HG02623 (cell line): ENCODE results near the gene CCDC13.

Experiments
- ATAC-seq: cut with Tn5 transposase; IDR thresholded peaks from one replicate; pipeline ENCODE4 v1.9.1; 2021; ENCODE audit warnings: moderate library complexity; ENCODE audit not compliant: unreplicated experiment

CCDC13 gene

DNA sequence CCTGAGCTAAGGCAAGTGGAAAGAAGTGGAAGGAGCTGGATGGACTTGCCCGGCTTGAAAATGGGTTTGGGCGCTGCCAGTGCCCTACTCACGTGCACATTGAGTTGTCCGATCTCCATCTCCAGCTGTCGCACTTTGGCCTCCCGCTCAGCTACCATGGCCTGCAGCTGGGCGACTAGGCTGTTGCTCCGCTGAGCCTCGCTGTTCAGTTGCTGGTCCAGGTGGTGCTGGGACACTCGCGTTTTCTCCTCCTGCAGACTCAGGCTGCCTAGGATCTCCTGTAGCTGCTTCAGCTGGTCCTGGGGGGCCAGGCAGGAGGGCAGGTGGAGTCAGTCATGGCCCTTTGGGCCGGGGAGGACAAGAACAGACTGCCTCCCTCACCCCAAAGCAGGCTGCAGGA, 37.4 kb downstream of the CCDC13 start:
- no peak for ATAC-seq

DNA sequence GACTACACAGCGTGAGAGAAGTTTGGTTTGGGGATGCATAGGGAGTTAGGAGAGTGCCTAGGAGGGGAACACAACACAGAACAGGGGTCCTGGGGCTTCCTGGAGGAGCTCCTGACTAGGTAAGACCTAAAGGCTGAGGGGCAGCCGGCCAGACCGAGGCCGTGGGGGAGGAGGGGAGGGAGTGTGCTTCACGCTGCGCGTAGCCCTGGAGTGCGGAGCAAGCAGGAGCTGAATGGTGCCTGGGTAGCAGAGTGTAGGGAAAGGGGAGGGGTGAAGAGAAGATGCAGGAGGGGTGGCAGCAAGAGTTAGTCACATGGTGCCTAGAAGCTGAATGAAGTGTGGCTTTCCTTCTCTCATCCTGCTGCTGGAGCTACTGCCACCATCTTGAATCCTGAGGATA, 38.0 kb downstream of the CCDC13 start:
- no peak for ATAC-seq

DNA sequence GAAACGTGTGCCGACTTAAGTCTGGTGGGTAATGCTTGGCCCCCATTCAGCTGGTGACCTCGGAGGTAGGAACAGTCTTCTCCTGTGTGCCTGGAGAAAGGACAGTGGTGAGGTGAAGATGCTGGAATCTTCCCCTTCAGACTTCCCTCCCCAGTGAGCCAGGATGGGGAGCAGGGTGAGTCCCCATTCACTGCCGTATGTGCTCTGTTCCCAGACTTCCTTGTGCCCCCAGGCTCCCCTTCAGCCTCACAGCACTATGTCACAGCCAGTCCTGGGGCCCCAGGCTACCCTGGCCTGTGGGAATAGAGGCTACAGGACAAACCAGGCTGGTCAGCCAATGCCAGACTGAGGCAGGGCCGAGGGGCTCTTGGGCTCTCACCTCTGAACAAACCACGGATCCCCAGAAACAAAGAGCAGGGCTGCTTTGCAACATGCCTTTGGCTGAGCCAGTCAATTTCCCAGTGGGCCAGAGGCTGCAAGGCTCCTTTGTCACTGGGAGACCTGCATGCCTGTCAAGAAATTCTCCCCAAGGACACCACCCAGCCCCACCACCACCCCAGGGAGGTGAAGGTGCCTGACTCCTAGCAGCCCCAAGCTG, 38.7 kb downstream of the CCDC13 start:
- no peak for ATAC-seq

DNA sequence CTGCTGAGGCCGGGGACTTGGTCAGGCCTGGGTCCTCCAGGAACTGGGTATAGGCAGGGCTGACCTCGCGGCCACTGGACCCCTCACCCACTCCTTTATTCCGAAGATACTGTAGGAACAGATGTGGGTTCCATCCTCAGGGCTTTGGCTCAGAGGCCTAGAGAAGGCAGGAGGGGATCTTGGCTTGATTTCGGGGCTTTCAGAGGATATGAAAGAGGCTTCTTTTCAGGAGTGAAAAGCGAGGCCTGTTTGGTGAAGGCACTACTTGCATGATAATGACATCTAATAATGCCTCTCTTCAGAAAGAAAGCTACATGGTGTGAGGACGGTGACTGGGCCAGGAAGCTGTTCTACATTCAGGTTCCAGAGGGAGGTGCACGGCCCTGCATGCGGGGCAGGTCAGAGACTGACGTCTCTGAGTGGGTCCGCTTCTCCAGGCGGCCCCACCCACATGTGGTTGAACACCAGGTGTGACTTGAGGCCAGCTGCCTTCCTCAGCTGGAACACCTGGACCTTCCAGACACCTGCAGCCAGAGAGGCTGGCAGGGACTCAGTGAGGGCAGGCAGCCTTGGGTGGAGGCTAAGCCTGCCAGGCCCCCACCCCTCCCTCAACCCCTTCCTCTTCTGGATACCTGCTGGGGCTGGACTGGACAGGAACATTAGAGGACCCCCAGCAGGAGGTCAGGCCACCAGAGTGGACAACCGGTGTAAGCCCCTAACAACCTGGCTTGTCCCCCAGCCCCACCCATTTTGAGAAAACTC, 39.4 kb downstream of the CCDC13 start:
- no peak for ATAC-seq

DNA sequence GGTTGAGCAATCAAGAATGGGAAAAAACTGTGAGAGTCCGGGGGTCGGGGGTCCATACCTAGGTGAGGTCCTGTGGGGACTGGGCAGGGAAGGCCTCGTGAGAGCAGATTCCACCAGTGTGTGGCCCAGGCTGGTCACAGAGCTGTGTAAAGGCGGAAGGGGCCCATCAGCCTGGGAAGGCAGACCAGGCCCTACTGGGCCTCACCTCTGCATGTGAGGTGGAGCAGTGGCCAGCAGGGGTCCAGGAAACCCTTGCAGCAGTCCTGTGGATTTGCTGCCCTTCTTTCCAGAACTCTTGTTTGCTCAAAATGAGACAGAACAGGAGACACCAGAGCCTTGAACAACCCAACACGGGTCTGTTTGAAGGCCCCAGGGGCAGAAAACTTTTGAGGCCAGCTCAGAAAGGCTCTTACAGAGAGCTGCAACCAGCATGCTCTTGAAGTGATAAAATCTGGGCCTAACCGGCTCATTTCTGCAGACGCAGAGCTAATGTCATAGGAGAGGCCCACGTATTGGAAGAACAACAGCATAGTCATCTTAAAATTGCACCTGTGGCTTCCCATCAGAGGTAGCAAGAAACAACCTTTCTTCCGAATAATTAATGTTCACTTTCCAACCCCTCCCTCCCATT, 40.1 kb downstream of the CCDC13 start:
- ATAC-seq, result no peak

DNA sequence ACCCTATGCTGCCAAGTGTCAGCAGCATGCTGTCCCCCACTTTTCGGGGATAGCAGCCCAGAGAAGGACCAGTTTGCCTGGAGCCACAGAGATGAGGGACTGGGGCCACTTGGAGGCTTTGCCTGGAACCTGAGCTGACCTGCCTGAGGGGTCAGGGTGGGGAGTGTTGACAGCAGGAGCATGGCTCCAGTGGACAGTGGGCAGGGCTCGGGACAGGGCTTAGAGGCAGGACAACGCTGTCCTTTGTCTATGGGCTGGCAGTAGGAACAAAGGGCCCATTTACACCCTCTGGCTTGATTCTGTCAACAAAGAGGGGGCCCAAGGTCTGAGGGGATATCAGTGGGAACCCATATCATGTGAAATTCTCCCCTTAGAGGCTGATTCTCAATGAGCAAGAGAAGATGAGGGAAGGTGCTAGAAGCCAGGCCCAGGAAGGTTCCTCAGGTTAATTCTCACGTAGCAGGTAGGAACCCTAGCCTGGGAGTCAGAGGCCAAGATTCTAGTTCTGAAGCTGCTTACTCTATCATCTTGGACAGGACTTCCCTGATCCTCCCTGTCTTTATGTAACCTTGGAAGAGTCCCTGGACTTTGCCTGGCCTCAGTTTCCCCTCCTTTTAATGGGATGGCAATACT, 40.7 kb downstream of the CCDC13 start:
- no peak for ATAC-seq

DNA sequence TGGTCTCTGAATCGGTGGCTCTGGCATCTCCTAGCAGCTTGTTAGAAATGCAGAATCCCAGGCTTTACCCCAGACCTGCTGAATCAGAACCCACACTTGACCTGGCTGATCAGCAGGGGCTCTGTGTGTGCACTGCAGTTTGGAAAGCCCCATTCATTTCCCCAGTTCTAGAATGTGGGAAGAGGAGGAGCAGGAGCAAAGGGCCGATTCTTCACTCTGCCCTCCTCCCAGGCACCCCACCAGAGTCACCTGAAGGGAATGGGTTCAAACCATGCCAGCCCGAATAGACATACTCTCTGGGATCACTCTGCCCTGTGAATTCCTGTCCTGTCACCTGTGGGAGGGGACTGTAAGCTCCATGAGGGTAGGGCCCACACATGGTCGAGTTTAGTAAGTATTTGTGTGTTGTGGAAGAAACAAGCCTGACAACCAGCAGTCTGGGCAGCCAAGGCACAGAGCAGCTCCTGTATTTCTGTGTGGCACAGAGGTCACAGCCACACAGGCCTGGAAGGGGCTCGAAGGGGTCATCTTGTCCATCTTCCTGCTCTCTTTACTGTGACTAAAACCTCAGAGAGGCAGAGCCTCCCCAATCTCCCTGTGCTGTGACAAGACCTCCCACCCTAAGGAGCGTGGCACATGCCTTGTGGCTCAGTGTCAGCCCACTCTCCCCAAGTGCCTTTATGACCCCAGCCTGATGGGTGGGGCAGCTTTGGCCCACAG, 41.4 kb downstream of the CCDC13 start:
- ATAC-seq, result no peak

DNA sequence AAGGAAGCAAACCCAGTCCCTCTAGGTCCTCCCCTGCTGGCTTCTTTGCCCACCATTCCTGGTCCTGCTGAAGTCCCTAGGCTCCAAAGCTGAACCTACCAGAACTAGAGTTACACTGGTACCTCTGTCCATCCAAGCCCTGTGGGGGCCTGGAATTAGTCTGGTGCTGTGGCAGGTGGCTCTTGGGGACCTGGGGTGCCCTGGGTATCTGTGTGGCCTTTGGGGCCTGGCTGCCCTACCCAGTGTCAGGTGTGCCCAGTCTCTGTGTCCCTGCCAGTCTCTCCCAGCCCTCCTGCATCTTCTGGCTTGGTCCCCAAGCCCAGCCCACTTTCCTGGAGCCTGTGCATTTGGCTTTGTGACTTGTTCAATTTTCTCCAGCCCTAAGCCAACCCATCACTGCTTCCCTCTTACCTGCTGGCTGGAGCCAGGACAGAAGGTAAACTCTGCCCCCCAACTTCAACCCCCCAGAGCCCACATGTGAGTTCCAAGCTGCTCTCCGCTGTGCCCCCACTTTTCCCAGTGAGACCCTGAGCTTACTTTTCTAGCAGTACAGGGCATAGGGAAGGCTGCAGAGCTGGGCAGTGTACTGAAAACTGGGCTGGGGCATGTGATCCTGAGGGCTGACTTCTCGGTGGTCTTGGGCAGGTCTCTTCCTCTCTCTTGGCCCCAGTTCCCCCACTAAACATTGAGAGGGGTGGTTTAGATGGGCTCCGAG, 42.2 kb downstream of the CCDC13 start:
- ATAC-seq, result no peak

DNA sequence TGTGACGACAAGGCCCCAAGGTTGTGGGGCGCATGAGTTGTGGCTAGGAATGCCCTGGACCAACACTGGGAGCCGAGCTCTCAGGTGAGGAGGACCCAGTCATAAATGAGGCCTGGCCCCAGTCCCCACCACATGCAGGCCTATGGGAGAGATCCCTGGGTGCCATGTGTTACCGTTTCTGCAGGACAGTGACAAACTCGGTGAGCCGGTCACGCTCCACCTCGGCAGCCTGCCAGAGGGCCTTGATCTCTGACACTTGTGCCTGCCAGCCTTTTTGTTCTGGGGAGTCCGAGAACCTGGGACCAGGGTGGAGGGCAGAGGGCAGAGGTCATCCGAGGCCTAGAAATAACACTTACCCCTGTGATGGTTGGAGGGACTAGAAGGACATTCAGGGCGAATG, 42.8 kb downstream of the CCDC13 start:
- no peak for ATAC-seq

DNA sequence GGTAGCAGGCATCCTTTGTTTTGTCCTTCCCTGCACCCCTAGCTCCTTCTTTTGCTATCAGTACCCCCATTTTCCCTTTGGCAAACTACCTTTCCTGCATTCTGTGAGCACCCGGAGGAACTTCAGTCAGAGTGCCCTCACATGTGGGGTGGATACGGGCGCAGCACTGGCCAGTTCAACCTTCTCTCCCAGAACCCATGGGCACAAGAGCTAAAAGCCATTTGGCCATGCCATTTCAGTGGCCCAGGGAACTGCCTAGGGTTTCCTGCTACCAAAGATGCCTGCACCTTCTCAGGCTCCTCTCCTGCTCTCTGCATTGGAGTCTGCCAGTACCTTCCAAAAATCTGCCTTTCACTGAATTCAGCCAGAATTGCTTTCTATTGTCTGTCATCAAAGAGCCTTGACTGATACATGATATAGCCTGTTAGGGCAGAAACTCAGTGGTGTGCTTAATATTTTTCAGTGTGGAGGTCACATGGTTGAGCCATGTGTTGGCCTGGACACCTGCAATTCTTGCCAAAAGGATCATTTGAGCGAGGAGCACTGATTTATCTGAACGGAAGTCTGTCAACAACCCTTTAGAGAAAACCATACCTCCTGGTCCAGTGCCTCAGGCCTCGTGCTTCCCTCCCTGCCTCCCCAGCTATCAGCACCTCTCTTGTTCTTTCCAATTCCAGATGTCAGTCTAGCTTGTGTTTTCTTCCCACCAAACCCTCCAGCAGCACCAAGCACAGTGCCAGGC, 43.5 kb downstream of the CCDC13 start:
- ATAC-seq, result no peak

DNA sequence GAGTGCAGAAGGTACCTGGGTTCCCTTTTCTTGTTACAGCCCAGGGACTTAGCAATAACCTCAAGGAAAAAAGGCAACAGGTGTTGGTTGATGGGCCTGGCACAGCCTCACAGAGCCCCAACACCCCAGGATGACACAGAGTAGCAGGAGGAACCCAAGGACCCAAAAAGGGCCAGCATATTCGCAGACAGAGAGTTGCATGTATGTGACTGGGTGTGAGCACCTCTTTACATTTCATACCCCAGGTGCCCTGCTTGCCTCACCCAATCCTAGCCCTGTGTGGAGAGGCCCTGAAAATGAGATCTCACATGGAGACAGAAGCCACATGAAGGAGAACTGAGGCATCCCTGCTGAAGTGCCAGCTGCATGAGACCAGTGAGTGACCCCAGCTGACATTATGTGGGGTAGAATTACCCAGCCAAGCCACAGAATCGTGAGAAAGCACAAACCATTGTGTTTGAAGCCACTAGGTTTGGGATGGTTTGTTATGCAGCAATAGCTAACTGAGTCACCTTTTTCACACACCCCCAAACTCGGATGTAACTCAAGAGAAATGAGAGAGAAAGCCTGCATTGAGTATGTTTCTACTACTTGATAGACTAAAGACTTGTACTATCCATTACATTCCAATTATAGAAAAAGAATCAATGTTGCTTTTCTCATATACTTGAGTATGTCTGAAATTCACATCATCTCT, 44.2 kb downstream of the CCDC13 start:
- ATAC-seq, result no peak

DNA sequence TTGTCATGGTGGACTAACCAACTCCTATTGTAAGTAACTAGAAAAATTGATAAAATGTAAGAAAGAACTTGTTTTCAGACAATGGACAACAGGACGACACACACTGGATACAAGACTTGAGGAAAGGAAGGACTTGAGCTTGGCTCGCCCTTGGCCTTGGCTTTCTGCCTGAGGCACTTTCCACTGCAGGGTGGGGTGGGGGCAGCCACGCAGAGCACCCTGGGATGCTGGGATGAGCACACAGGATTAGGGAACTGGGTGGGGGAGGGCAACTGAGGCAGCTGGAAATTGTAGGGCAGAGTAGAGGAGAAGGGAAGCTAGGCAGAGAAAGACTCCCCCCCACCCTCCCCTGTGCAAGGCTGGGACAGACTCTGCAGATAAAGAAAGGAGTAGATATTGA, 45.0 kb downstream of the CCDC13 start:
- ATAC-seq, result no peak

DNA sequence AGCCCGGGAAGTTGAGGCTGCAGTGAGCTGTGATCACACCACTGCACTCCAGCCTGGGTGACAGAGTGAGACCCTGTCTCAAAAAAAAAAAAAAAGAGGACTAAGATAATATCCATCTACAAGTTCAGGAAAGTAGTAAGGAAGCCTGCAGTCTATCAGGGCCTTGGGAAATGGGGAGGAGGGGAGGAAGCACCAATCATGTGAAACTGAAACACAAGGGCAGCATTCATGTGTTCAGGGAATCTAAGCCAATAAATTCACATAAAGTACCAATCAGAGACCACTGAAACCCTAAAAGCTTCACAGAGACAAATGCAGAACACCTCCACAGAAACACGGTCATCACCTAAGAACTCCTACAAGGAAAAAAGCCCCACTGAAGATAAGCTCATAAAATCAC, 47.6 kb downstream of the CCDC13 start:
- ATAC-seq, result no peak

DNA sequence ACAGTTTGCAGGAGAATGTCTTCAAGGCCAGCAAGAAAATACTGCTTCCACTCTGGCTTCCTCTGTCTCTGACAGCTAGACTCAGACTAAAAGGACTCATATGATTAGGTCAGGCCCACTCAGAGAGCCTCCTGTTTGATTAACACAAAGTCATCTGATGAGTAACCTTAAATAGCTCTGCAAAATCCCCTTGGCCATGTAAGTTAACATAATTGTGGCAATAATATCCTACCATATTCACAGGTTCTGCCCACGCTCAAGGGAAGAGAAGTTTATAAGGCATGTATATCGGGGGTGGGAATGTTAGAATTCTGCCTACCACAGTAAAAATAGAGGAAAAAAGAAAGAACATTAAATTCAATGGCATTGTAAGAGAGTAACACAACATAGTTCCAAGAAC, 49.8 kb downstream of the CCDC13 start:
- ATAC-seq, result no peak
